Measurements from ENCODE around the gene RALGDS. TPM values are rescaled to one million over a fixed set of nuclear protein-coding genes. Genes with fewer than 3 reads are reported as not detected.
A peak's percentile ranks its signal among the peaks of the same experiment; 100 is the strongest.
"Not testable (repeated sequence)": the region's sequence is repeated elsewhere in the genome, so short reads cannot be mapped to it uniquely, and the experiment has no call there.

RALGDS gene
- 10 to 100 TPM in 2 of 6 donors, 1 to 10 TPM in 4; 5.5 to 17.5 (median 8.7) TPM for polyA plus RNA-seq (ENCODE audit: low read depth in 6 of 6)

- H3K9me3 Mint-ChIP-seq: no peaks in the 10 kb centered on the region
- DNase-seq (peak; percentile 86), ATAC-seq (ENCODE audit: low read depth in 2 of 2) (peak; percentile 71 to 74)
- peak within 1 kb of the TSS; percentile 96 to 99 (median 98) for H3K27ac Mint-ChIP-seq
- H3K27me3 Mint-ChIP-seq: no peaks in the 10 kb centered on the region
- peaks cover 28 to 43% (median 36%) of the 10 kb centered on the region in 3 donors for H3K4me1 Mint-ChIP-seq
- H3K36me3 Mint-ChIP-seq: no peaks in the 10 kb centered on the region
- peak within 1 kb of the TSS; percentile 72 to 90 (median 84) for H3K4me3 Mint-ChIP-seq
Observed at GRCh38 chr9:133121198-133121914, at the start of gene RALGDS. Gene RALGDS, minus strand, starts transcription at chr9:133121240. Its CDS starts 86 bp downstream, at chr9:133121154.

- Mint-ChIP-seq H3K27me3 (peaks cover 13 to 25% (median 22%) of the 10 kb centered on the region in 3 donors), H3K36me3 (no peaks in the 10 kb centered on the region), H3K27ac (no peak overlapping the region), H3K9me3 (no peaks in the 10 kb centered on the region), H3K4me1 (peaks cover 12 to 16% (median 14%) of the 10 kb centered on the region in 3 donors), H3K4me3 (peak overlapping the region in 2 of 8 donors; percentile 4 to 51)
- DNase-seq: no peak
- ATAC-seq (ENCODE audit: low read depth in 2 of 2): no peak
Observed at GRCh38 chr9:133170716-133171115, 49.7 kb upstream of the RALGDS start.

- H3K9me3 Mint-ChIP-seq; ATAC-seq (ENCODE audit: low read depth in 2 of 2); DNase-seq; H3K27ac Mint-ChIP-seq; H3K36me3 Mint-ChIP-seq: not testable (repeated sequence)
- H3K27me3 Mint-ChIP-seq: peaks cover 9 to 19% (median 15%) of the 10 kb centered on the region in 3 donors
- peak overlapping the region in 1 of 8 donors; percentile 79 for H3K4me3 Mint-ChIP-seq
- peaks cover 12 to 18% (median 14%) of the 10 kb centered on the region in 3 donors for H3K4me1 Mint-ChIP-seq
Observed at GRCh38 chr9:133169687-133170086, 48.6 kb upstream of the RALGDS start.

DNA sequence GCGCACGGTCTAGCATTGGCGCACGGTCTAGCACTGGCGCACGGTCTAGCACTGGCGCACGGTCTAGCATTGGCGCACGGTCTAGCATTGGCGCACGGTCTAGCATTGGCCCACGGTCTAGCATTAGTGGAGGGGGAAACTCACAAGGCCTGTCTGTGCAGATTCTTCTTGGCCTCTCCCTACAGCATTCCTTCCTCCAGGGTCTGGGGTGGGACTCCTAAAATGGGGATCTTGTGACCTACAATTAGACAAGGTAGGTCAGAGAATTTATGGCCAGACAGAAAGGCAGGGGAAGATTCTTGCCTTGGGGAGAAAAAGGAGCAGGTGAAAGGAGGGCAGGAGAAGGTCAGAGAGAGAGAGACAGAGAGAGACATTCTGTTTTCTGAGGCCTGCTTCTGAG, 48.1 kb upstream of the RALGDS start:
- peaks cover 9 to 19% (median 15%) of the 10 kb centered on the region in 3 donors for H3K27me3 Mint-ChIP-seq
- H3K9me3 Mint-ChIP-seq: no peaks in the 10 kb centered on the region
- peak overlapping the region in 1 of 6 donors; percentile 51 for H3K27ac Mint-ChIP-seq
- H3K4me3 Mint-ChIP-seq: peak overlapping the region in 1 of 8 donors; percentile 79
- H3K36me3 Mint-ChIP-seq: no peaks in the 10 kb centered on the region
- no peak for ATAC-seq (ENCODE audit: low read depth in 2 of 2)
- peaks cover 13 to 19% (median 17%) of the 10 kb centered on the region in 3 donors for H3K4me1 Mint-ChIP-seq
- DNase-seq: no peak

GRCh38 chr9:133168432-133168831, 47.4 kb upstream of the RALGDS start:
- DNase-seq (no peak), ATAC-seq (ENCODE audit: low read depth in 2 of 2) (no peak)
- H3K4me3 Mint-ChIP-seq: no peak overlapping the region
- H3K27me3 Mint-ChIP-seq: peaks cover 9 to 19% (median 15%) of the 10 kb centered on the region in 3 donors
- H3K4me1 Mint-ChIP-seq: peaks cover 19 to 22% (median 21%) of the 10 kb centered on the region in 3 donors
- peak overlapping the region in 1 of 6 donors; percentile 78 for H3K27ac Mint-ChIP-seq
- H3K9me3 Mint-ChIP-seq: no peaks in the 10 kb centered on the region
- no peaks in the 10 kb centered on the region for H3K36me3 Mint-ChIP-seq

- H3K36me3 Mint-ChIP-seq: no peaks in the 10 kb centered on the region
- DNase-seq (no peak), ATAC-seq (ENCODE audit: low read depth in 2 of 2) (no peak)
- H3K9me3 Mint-ChIP-seq: no peaks in the 10 kb centered on the region
- H3K27me3 Mint-ChIP-seq: peaks cover 9 to 19% (median 15%) of the 10 kb centered on the region in 3 donors
- H3K27ac Mint-ChIP-seq: peak overlapping the region in 1 of 6 donors; percentile 16
- no peak overlapping the region for H3K4me3 Mint-ChIP-seq
- H3K4me1 Mint-ChIP-seq: peaks cover 19 to 25% (median 23%) of the 10 kb centered on the region in 3 donors
Observed at GRCh38 chr9:133167769-133168168, 46.7 kb upstream of the RALGDS start.

DNA sequence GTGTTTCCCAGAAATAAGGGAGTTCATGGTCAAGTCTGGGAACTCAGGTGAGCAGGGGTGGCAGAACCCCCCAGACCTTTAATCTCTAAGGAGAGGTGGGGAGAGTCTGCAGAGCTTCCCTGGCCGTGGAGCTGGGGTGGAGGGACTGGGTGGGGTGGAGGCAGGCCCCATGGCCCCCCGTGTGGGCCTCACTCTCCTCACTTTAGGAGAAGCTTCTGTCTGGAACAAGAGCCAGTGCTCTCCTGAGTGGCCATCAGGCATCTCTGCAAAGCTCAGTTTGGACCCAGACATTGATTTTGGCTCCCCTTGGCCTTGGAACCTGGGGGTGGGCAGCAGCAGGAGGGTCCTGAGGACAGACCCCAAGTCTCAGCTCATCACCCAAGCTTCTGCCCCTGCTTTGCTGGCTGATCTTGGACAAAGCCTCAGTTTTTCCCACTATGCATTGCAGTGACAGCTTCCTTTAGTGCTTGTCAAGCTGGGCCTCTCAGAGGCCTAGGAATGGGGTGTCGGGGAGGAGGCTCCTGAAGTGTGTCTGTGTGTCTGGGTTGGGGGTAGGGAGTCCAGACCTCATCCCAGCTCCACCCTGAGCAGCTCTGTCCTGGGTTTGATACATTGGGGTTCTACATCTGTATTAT, 46.2 kb upstream of the RALGDS start:
- Mint-ChIP-seq H3K36me3 (no peaks in the 10 kb centered on the region), H3K4me1 (peaks cover 18 to 29% (median 27%) of the 10 kb centered on the region in 3 donors), H3K27me3 (peaks cover 9 to 18% (median 13%) of the 10 kb centered on the region in 3 donors), H3K9me3 (no peaks in the 10 kb centered on the region), H3K4me3 (no peak overlapping the region), H3K27ac (no peak overlapping the region)
- ATAC-seq (ENCODE audit: low read depth in 2 of 2) (no peak), DNase-seq (no peak)

GRCh38 chr9:133166392-133166791, 45.4 kb upstream of the RALGDS start:
- H3K4me3 Mint-ChIP-seq: peak overlapping the region in 1 of 8 donors; percentile 65
- peak overlapping the region in 2 of 6 donors; percentile 47 to 77 for H3K27ac Mint-ChIP-seq
- ATAC-seq (ENCODE audit: low read depth in 2 of 2) (no peak), DNase-seq (no peak)
- H3K9me3 Mint-ChIP-seq: no peaks in the 10 kb centered on the region
- peaks cover 8 to 10% (median 9%) of the 10 kb centered on the region in 3 donors for H3K27me3 Mint-ChIP-seq
- no peaks in the 10 kb centered on the region for H3K36me3 Mint-ChIP-seq
- H3K4me1 Mint-ChIP-seq: peaks cover 16 to 27% (median 27%) of the 10 kb centered on the region in 3 donors

GRCh38 chr9:133165452-133165730, 44.4 kb upstream of the RALGDS start:
- H3K4me3 Mint-ChIP-seq: peak overlapping the region in 5 of 8 donors; percentile 44 to 90 (median 88)
- no peaks in the 10 kb centered on the region for H3K36me3 Mint-ChIP-seq
- no peak overlapping the region for H3K27ac Mint-ChIP-seq
- ATAC-seq (ENCODE audit: low read depth in 2 of 2): no peak
- no peaks in the 10 kb centered on the region for H3K9me3 Mint-ChIP-seq
- H3K4me1 Mint-ChIP-seq: peaks cover 16 to 33% (median 26%) of the 10 kb centered on the region in 3 donors
- no peak for DNase-seq
- H3K27me3 Mint-ChIP-seq: peaks cover 7 to 9% (median 8%) of the 10 kb centered on the region in 3 donors

DNA sequence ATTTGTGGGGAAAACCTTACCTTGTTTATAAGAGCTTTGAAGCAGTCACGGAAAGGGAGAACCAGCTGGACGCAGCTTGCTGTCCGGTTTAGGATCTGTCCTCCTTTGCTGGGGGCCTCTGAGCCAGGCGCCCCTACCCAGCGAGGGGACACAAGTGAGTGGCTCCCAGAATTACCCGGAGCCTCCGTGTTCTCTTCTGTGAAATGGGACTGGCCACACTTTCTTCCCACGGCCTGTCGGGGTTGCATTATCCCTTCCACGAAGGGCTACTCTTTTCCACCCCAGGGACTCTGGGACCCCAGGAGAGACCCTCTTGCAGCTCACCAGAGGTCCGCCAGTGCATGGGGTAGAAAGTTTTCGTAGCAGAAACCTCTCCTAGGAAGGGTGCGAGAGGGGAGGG, 43.2 kb upstream of the RALGDS start:
- DNase-seq: no peak
- Mint-ChIP-seq H3K9me3 (no peaks in the 10 kb centered on the region), H3K27ac (peak overlapping the region in 5 of 6 donors; percentile 79 to 93 (median 88)), H3K27me3 (peaks cover 4 to 8% (median 7%) of the 10 kb centered on the region in 3 donors), H3K36me3 (peaks cover 0 to 9% of the 10 kb centered on the region in 2 donors), H3K4me3 (peak overlapping the region; percentile 85 to 95 (median 90)), H3K4me1 (peaks cover 21 to 32% (median 26%) of the 10 kb centered on the region in 3 donors)
- no peak for ATAC-seq (ENCODE audit: low read depth in 2 of 2)

- peak within 1 kb of the TSS; percentile 85 to 95 (median 90) for H3K4me3 Mint-ChIP-seq
- H3K4me1 Mint-ChIP-seq: peaks cover 21 to 31% (median 26%) of the 10 kb centered on the region in 3 donors
- ATAC-seq (ENCODE audit: low read depth in 2 of 2): peak; percentile 82 to 86
- peaks cover 0 to 9% of the 10 kb centered on the region in 2 donors for H3K36me3 Mint-ChIP-seq
- DNase-seq: peak; percentile 72
- H3K27ac Mint-ChIP-seq: peak within 1 kb of the TSS; percentile 79 to 93 (median 88)
- H3K9me3 Mint-ChIP-seq: no peaks in the 10 kb centered on the region
- peaks cover 4 to 8% (median 7%) of the 10 kb centered on the region in 3 donors for H3K27me3 Mint-ChIP-seq
Observed at GRCh38 chr9:133163504-133164172, 42.6 kb upstream of the RALGDS start, which contains the start of gene GBGT1. Gene GBGT1, minus strand, starts transcription at chr9:133163914. Its CDS starts 1,502 bp downstream, at chr9:133162412.

DNA sequence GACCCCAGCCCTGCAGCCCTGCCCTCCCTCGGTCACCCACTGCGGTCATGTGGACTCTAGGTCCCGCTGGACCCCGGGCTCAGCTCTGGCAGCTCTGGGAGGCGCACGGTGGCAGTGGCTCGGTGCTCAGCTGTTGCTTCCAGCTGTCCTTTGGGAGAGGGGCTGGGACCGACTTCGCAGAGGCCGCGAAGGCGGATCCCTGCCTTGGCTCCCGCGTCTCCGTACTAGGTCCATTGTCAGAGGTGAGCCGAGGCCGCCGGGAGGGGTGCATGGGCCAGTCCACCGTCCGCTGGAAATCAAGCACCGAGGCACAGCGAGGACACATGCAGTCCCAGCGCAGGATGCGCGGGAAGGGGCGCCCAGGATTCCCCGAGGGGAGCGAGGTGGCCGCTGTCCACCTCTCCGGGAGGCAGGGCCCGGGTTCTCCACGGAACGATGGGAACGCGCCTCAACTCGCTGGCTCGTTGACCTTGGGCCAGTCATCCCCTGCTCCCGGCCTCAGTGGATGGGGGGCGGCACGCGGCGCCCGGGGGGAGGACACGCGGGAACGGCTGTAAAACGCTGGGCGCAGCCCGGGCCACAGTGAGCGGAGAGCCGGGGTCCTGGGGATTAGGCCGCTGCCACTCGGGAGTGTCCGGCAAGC, 41.9 kb upstream of the RALGDS start:
- Mint-ChIP-seq H3K9me3 (no peaks in the 10 kb centered on the region), H3K27ac (peak overlapping the region in 3 of 6 donors; percentile 12 to 74 (median 65)), H3K4me1 (peaks cover 21 to 31% (median 26%) of the 10 kb centered on the region in 3 donors), H3K27me3 (peaks cover 0 to 1% (median 1%) of the 10 kb centered on the region in 3 donors), H3K36me3 (peaks cover 0 to 9% of the 10 kb centered on the region in 2 donors), H3K4me3 (peak overlapping the region; percentile 65 to 95 (median 88))
- DNase-seq (no peak), ATAC-seq (ENCODE audit: low read depth in 2 of 2) (no peak)

All from naive B cell (primary cell).